GM12892 (cell line): ENCODE results near the gene RSPH4A.

Source experiments
- POLR2A ChIP-seq: IDR thresholded peaks from 2 replicates; pipeline ENCODE4 v1.6.1; 2011; ENCODE audit warnings: low read depth, low read length, control low read depth
- POLR2AphosphoS5 ChIP-seq: IDR thresholded peaks from 2 replicates; pipeline ENCODE4 v1.6.1; 2011; ENCODE audit warnings: low read depth, low read length, control low read depth

DNA sequence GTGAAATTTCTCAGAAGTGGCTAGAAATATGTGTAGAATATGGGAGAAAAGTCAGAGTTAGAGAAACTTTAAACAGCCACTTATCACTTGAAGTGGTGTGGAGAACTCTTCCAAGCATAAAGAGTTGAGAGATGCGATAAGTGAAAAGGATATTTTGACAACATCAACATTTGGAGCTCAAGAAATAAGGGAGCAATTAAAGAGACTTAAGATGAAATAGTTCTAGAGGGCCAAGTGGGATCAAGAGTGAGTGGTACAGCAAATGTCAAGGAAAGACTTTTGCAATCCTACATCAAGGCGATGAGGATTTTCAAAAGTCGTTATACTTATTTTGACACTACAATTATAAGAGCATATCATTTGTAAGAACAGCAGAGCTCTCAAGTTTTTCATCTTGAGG, 9.6 kb downstream of the RSPH4A start:
- TF ChIP-seq POLR2A (no peak), POLR2AphosphoS5 (no peak)
